ENCODE measurements around the gene PARS2.

GRCh38 chr1:54768093-54768492 lies 3.8 kb upstream of the PARS2 start:
- TF ChIP-seq CTCF (IDR thresholded peaks at IDR 0.05): no peak
- no peak for TF ChIP-seq POLR2A (IDR thresholded peaks at IDR 0.05)
